ENCODE results near the gene PSORS1C2.

The PSORS1C2 gene

DNA sequence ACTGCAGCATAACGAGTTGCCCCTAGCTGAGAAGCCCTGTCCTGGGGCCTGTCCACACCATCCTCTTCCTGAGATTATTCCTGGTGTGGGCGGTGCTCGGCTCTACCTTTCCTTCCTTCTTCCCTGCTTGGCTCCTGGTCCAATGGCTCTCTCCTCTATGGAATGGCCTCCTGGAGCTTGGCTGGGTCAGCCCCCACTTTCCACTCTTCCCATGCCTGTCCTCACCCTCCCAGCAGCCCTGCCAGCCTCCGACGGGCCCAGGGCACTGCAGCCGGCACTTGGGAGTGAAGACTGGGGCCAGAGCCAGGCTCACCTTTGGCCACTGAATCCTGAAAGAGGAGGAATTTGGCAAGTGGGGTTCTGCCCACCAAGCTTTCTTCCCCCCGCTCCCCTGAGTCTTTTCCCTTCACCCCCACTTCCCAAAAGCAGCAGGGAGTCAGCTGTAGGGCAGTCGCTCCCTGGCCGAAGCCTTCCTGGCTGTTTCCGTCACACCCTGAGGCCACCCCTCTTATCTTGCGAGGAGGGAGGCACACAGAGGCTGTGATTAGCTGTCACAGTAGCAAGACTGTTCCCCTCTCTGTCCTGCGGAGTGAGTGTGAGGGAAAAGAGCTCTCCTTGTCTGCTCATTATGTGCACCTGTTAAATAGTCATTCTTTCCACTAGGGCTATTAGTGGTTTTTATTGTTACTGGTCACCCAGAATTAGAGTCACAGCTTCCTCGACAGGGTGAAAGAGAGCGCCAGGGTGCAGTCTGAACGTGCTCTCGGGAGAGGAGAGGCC, 12.3 kb downstream of the PSORS1C2 start:
- no peaks in the 10 kb centered on the region for H3K9me3 ChIP-seq (ENCODE audit: control extremely low read depth in 1 of 5, control insufficient read depth in 4 of 5, insufficient read depth in 2 of 5, low read depth in 1 of 5, low read length in 4 of 5)
- H3K27ac ChIP-seq (ENCODE audit: insufficient read depth in 1 of 2, low read depth in 1 of 2, low read length in 2 of 2, poor library complexity in 1 of 2, severe bottlenecking in 2 of 2), result no peak overlapping the region
- H3K4me1 ChIP-seq (ENCODE audit: control extremely low read depth in 1 of 4, control insufficient read depth in 4 of 4, insufficient read depth in 4 of 4, low read length in 3 of 4), result peaks cover 0 to 16% (median 11%) of the 10 kb centered on the region in 4 experiments
- DNase-seq, result no peak
- no peaks in the 10 kb centered on the region for H3K27me3 ChIP-seq (replicated peaks in 2 of 5; ENCODE audit: control insufficient read depth in 4 of 5, insufficient read depth in 5 of 5, low read length in 4 of 5)
- ChIA-PET CTCF (interaction anchor here (0.7 to 4.7 kb wide), 14 partner anchors 8 to 304 kb away, joined by 3 to 36 read pairs (median 4); partner anchors contain the start of genes C6orf15, PSORS1C1 and PSORS1C2), POLR2A (no interaction called here)
- WGBS (ENCODE audit: insufficient coverage), result 92% methylated on average over 14 of the region's 16 CpGs
- no peaks in the 10 kb centered on the region for H3K36me3 ChIP-seq (ENCODE audit: control insufficient read depth in 4 of 4, insufficient read depth in 4 of 4, low read length in 3 of 4)
- no peak overlapping the region for H3K4me3 ChIP-seq (ENCODE audit: control insufficient read depth in 1 of 7, extremely low read depth in 1 of 7, insufficient read depth in 4 of 7, low read depth in 2 of 7, low read length in 6 of 7)

DNA sequence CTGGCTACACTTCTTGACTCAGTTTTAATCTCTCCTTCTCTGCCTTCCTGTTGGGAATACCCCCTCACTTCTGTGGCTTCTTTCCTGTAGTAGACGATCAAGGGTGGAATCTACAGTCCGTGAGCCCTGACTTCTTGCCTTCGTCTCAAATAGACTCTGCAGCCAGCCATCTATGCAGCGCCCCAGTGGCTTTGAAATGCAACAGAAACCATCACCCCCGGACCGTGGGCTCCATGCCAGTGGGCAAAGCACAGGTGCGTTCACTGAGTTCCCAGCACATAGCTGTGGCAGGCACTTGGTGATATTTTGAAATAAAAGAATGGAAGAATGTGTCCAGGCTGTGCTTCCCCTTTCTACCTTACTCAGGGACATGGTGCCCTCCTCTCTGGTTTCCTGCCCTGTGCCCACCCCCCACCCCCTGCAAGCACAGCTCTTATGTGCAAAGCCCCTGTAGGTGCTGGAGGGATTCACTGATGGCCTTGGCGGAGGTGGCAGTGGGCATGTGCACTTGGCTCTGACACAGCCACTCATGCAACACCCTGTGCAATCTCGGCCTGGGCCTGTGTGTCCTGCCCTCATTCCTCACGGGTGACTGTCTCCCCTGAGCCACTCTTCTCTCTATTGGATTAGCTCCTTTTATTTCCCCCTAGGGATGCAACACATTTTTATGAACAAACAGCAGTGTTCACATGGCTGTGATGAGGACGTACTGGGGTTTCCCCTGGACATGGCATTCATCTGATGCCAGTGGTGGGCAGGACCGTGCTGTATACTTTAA, 13.1 kb downstream of the PSORS1C2 start:
- CTCF ChIA-PET, result interaction anchor here (0.7 to 4.7 kb wide), 11 partner anchors 10 to 210 kb away, joined by 3 to 36 read pairs (median 5); partner anchors contain the start of genes C6orf15, PSORS1C1 and PSORS1C2
- no peak overlapping the region for H3K27ac ChIP-seq (ENCODE audit: insufficient read depth in 1 of 2, low read depth in 1 of 2, low read length in 2 of 2, poor library complexity in 1 of 2, severe bottlenecking in 2 of 2)
- POLR2A ChIA-PET, result no interaction called here

DNA sequence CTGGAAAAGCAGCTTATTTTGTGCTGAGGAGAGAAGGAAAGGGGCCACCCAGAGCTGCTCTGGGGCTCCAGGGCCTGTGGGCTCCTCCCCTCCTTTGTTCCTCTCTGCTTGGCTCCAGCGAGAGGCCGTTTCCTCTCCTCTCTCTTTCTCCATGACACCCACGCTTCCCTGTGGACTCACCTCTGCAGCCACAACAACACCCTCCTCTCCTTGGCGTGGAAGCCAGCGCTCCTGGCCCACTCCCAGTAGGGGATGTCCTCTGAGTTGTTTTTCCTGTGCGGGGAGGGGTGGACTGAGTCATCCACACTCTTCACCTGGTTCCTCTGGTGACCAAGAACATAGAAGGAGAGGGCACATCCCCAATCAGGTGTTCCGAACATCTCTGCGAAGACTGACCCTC, 13.7 kb downstream of the PSORS1C2 start:
- CTCF ChIA-PET, result interaction anchor here (1.2 to 4.7 kb wide), 4 partner anchors 9 to 38 kb away, joined by 3 to 36 read pairs (median 11); partner anchors contain the start of genes PSORS1C1 and PSORS1C2
- Histone ChIP-seq H3K27me3 (replicated peaks in 2 of 5; ENCODE audit: control insufficient read depth in 4 of 5, insufficient read depth in 5 of 5, low read length in 4 of 5) (no peaks in the 10 kb centered on the region), H3K36me3 (ENCODE audit: control insufficient read depth in 4 of 4, insufficient read depth in 4 of 4, low read length in 3 of 4) (no peaks in the 10 kb centered on the region), H3K4me3 (ENCODE audit: control insufficient read depth in 1 of 7, extremely low read depth in 1 of 7, insufficient read depth in 4 of 7, low read depth in 2 of 7, low read length in 6 of 7) (no peak overlapping the region), H3K27ac (ENCODE audit: insufficient read depth in 1 of 2, low read depth in 1 of 2, low read length in 2 of 2, poor library complexity in 1 of 2, severe bottlenecking in 2 of 2) (no peak overlapping the region), H3K9me3 (ENCODE audit: control extremely low read depth in 1 of 5, control insufficient read depth in 4 of 5, insufficient read depth in 2 of 5, low read depth in 1 of 5, low read length in 4 of 5) (no peaks in the 10 kb centered on the region), H3K4me1 (ENCODE audit: control extremely low read depth in 1 of 4, control insufficient read depth in 4 of 4, insufficient read depth in 4 of 4, low read length in 3 of 4) (peaks cover 0 to 16% (median 11%) of the 10 kb centered on the region in 4 experiments)
- POLR2A ChIA-PET, result no interaction called here
- no peak for DNase-seq
- 63% methylated on average over 5 of the region's 8 CpGs for WGBS (ENCODE audit: insufficient coverage)

More for the DNA sequence above, 13.1 kb downstream of the PSORS1C2 start:
- no peak overlapping the region for H3K4me3 ChIP-seq (ENCODE audit: control insufficient read depth in 1 of 7, extremely low read depth in 1 of 7, insufficient read depth in 4 of 7, low read depth in 2 of 7, low read length in 6 of 7)
- H3K27me3 ChIP-seq (replicated peaks in 2 of 5; ENCODE audit: control insufficient read depth in 4 of 5, insufficient read depth in 5 of 5, low read length in 4 of 5), result no peaks in the 10 kb centered on the region
- H3K9me3 ChIP-seq (ENCODE audit: control extremely low read depth in 1 of 5, control insufficient read depth in 4 of 5, insufficient read depth in 2 of 5, low read depth in 1 of 5, low read length in 4 of 5), result no peaks in the 10 kb centered on the region
- peak in 2 of 3 donors; percentile 46 to 64 for DNase-seq
- peaks cover 0 to 16% (median 11%) of the 10 kb centered on the region in 4 experiments for H3K4me1 ChIP-seq (ENCODE audit: control extremely low read depth in 1 of 4, control insufficient read depth in 4 of 4, insufficient read depth in 4 of 4, low read length in 3 of 4)
- 75% methylated on average over 11 of the region's 12 CpGs for WGBS (ENCODE audit: insufficient coverage)
- no peaks in the 10 kb centered on the region for H3K36me3 ChIP-seq (ENCODE audit: control insufficient read depth in 4 of 4, insufficient read depth in 4 of 4, low read length in 3 of 4)

DNA sequence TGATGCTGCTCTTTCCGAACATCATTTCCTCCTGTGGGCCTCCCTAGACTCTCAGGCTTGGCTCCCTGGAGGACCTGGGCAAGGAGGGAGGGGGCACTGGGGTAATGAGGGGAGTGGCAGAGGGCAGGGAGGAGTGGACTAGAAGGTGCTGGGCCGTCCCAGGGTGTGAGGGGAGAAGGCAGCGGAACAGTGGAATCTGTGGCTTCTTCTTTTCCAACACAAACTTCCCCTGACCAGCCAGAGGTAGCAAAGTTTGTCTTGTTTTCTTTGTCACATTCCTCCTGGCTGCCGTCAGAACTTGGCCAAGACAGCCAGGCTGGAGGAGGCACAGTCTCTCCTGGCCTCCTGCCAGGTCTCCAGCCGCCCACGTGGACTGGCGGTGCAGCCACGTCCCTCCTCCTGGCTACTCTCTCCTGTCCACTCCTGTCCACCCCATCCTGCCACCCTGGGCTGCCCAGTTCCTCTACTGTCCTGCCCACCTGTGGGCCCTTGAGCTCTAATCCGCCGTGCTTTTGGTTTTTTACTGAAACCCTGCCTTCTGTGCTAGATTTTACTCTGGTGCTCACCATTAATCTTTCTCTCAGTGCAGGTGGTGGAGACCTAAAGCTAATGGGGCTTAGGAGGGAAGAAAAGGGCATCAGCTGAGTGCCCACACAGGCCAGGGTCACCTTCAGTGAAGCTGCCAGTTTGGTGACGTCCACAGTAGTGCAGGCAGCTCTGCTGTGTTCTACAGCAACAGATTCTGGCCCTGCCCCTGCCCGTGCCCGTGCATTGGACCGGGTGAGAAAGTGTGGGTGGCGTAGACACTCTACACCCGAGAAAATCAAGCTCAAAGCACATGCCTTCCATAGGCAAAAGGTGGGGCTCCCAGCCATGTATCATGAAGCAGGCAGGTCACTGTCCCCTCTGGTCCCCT, 15.8 kb downstream of the PSORS1C2 start:
- Histone ChIP-seq H3K4me3 (ENCODE audit: control insufficient read depth in 1 of 7, extremely low read depth in 1 of 7, insufficient read depth in 4 of 7, low read depth in 2 of 7, low read length in 6 of 7) (no peak overlapping the region), H3K4me1 (ENCODE audit: control extremely low read depth in 1 of 4, control insufficient read depth in 4 of 4, insufficient read depth in 4 of 4, low read length in 3 of 4) (peaks cover 0 to 16% (median 11%) of the 10 kb centered on the region in 4 experiments), H3K9me3 (ENCODE audit: control extremely low read depth in 1 of 5, control insufficient read depth in 4 of 5, insufficient read depth in 2 of 5, low read depth in 1 of 5, low read length in 4 of 5) (no peaks in the 10 kb centered on the region), H3K27me3 (replicated peaks in 2 of 5; ENCODE audit: control insufficient read depth in 4 of 5, insufficient read depth in 5 of 5, low read length in 4 of 5) (no peaks in the 10 kb centered on the region), H3K36me3 (ENCODE audit: control insufficient read depth in 4 of 4, insufficient read depth in 4 of 4, low read length in 3 of 4) (no peaks in the 10 kb centered on the region), H3K27ac (ENCODE audit: insufficient read depth in 1 of 2, low read depth in 1 of 2, low read length in 2 of 2, poor library complexity in 1 of 2, severe bottlenecking in 2 of 2) (no peak overlapping the region)
- ChIA-PET CTCF (interaction anchor here (0.8 to 1.1 kb wide), 3 partner anchors 9 to 89 kb away, joined by 3 read pairs; no protein-coding TSS in a partner anchor), POLR2A (no interaction called here)
- WGBS (ENCODE audit: insufficient coverage), result 59% methylated on average over 13 of the region's 16 CpGs
- DNase-seq, result no peak

DNA sequence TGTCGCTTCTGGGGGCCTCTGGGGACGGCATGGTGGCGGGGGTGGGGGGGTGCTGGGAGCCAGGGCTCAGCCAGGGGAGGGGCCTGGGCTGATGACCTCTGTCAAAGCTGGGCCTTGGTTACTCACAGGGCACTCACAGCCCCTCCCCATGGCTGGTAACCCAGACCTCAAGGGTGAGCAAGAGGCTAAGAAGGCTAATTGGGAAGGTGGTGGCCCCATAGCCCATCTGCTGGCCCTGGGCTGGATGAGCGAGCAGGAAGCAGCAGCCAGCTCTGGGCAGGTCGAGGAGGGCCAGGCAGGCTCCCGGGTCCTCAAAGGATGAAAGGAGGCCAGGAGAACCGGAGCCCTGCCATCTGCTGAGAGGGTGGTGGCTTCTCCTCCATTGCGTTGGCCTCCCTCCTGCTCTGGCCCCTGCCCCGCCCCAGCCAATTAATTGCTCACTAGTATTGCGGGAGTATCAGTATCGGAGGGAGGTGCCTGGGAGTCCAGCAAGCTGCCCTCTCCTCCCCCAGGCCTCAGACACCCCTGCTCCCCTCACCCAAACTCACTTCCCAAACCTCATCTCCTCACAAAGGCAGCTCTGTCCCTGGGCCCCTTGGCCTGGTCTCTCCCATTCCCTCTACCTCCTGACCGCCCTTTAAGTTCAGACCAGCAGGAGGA, 17.6 kb downstream of the PSORS1C2 start:
- no peak for DNase-seq
- no peak overlapping the region for H3K27ac ChIP-seq (ENCODE audit: insufficient read depth in 1 of 2, low read depth in 1 of 2, low read length in 2 of 2, poor library complexity in 1 of 2, severe bottlenecking in 2 of 2)
- WGBS (ENCODE audit: insufficient coverage), result 95% methylated on average over 11 of the region's 12 CpGs
- H3K36me3 ChIP-seq (ENCODE audit: control insufficient read depth in 4 of 4, insufficient read depth in 4 of 4, low read length in 3 of 4), result no peaks in the 10 kb centered on the region
- H3K27me3 ChIP-seq (replicated peaks in 2 of 5; ENCODE audit: control insufficient read depth in 4 of 5, insufficient read depth in 5 of 5, low read length in 4 of 5), result peaks cover 0 to 2% (median 0%) of the 10 kb centered on the region in 5 experiments
- H3K9me3 ChIP-seq (ENCODE audit: control extremely low read depth in 1 of 5, control insufficient read depth in 4 of 5, insufficient read depth in 2 of 5, low read depth in 1 of 5, low read length in 4 of 5), result no peaks in the 10 kb centered on the region
- H3K4me3 ChIP-seq (ENCODE audit: control insufficient read depth in 1 of 7, extremely low read depth in 1 of 7, insufficient read depth in 4 of 7, low read depth in 2 of 7, low read length in 6 of 7), result no peak overlapping the region
- CTCF ChIA-PET, result interaction anchor here (0.7 to 1.4 kb wide), 4 partner anchors 9 to 246 kb away, joined by 3 to 4 read pairs (median 3); no protein-coding TSS in a partner anchor
- peaks cover 0 to 14% (median 11%) of the 10 kb centered on the region in 4 experiments for H3K4me1 ChIP-seq (ENCODE audit: control extremely low read depth in 1 of 4, control insufficient read depth in 4 of 4, insufficient read depth in 4 of 4, low read length in 3 of 4)
- POLR2A ChIA-PET, result no interaction called here
